ENCODE data around the gene NME7. TPM values are rescaled to one million over a fixed set of nuclear protein-coding genes. Genes with fewer than 3 reads are reported as not detected.

NME7 gene
- total and polyA plus RNA-seq, 10 donors: 4.0 to 22.0 (median 9.7) TPM

DNA sequence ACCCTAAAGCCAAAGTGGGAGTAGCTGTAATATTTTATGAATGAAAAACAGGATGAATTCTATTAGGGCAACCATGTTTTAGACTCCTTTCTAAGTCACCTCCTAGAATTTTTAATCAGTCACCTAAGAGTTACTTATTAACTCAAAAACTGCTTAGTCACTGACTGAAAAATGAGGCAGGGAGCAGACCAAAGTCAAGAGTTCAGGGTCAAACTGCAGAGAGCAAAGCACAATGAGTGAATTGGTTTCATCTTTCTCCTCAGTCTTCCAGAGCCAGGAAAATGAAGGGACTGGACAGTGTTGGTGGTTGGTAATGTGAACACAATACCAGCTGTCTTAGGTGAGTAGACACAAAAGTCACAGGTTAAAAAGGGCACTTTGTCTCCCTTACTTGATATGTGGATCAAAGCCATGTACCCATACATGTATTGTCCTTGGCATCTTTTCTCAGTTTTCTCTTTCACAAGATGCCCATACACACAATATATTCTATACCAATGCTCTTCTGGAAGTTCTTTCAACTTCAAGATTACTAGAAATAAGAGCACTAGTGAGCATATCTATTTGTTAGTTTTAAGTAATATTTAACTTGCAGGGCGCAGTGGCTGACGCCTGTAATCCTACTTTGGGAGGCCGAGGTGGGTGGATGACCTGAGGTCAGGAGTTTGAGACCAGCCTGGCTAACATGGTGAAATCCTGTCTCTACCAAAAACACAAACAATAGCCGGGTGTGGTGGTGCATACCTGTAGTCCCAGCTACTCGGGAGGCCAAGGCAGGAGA lies 218.9 kb downstream of the NME7 start:
- Histone ChIP-seq H3K4me3 (no peak overlapping the region), H3K36me3 (no peaks in the 10 kb centered on the region), H3K27me3 (replicated peaks in 1 of 7) (no peaks in the 10 kb centered on the region), H3K4me1 (no peaks in the 10 kb centered on the region), H3K9me3 (no peaks in the 10 kb centered on the region), H3K27ac (no peak overlapping the region)
- TF ChIP-seq, protein P1, sequence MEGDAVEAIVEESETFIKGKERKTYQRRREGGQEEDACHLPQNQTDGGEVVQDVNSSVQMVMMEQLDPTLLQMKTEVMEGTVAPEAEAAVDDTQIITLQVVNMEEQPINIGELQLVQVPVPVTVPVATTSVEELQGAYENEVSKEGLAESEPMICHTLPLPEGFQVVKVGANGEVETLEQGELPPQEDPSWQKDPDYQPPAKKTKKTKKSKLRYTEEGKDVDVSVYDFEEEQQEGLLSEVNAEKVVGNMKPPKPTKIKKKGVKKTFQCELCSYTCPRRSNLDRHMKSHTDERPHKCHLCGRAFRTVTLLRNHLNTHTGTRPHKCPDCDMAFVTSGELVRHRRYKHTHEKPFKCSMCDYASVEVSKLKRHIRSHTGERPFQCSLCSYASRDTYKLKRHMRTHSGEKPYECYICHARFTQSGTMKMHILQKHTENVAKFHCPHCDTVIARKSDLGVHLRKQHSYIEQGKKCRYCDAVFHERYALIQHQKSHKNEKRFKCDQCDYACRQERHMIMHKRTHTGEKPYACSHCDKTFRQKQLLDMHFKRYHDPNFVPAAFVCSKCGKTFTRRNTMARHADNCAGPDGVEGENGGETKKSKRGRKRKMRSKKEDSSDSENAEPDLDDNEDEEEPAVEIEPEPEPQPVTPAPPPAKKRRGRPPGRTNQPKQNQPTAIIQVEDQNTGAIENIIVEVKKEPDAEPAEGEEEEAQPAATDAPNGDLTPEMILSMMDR (IDR thresholded peaks at IDR 0.05 in 8 of 11, conservative IDR thresholded peaks at IDR 0.05 in 3 of 11): no peak
- TF ChIP-seq POLR2AphosphoS5 (IDR thresholded peaks at IDR 0.05) (no peak), POLR2A (IDR thresholded peaks at IDR 0.05) (no peak)
- no peak for DNase-seq
- intact Hi-C loops (cut with DNase I; ENCODE audit: low total_unique reads): no loop called here
- 78 to 97% (median 87%) methylated on average over 5 of the region's 5 CpGs for WGBS, 5 donors

- Histone ChIP-seq H3K27me3 (replicated peaks in 1 of 7) (no peaks in the 10 kb centered on the region), H3K9me3 (no peaks in the 10 kb centered on the region), H3K4me3 (no peak overlapping the region), H3K36me3 (no peaks in the 10 kb centered on the region), H3K27ac (no peak overlapping the region), H3K4me1 (no peaks in the 10 kb centered on the region)
- DNase-seq: no peak
- intact Hi-C loops (cut with DNase I; ENCODE audit: low total_unique reads): no loop called here
- 92 to 97% (median 94%) methylated on average over 1 of the region's 1 CpG for WGBS, 5 donors
- TF ChIP-seq POLR2A (IDR thresholded peaks at IDR 0.05) (no peak), POLR2AphosphoS5 (IDR thresholded peaks at IDR 0.05) (no peak)
- TF ChIP-seq, protein P1 (IDR thresholded peaks at IDR 0.05 in 8 of 11, conservative IDR thresholded peaks at IDR 0.05 in 3 of 11): no peak
Measured at GRCh38 chr1:169146576-169147214, 220.9 kb downstream of the NME7 start.

- Histone ChIP-seq H3K27ac (no peak overlapping the region), H3K9me3 (no peaks in the 10 kb centered on the region), H3K4me3 (no peak overlapping the region), H3K27me3 (replicated peaks in 1 of 7) (no peaks in the 10 kb centered on the region), H3K36me3 (no peaks in the 10 kb centered on the region), H3K4me1 (no peaks in the 10 kb centered on the region)
- DNase-seq: no peak
- TF ChIP-seq POLR2AphosphoS5 (IDR thresholded peaks at IDR 0.05) (no peak), POLR2A (IDR thresholded peaks at IDR 0.05) (no peak)
- TF ChIP-seq, protein P1 (IDR thresholded peaks at IDR 0.05 in 8 of 11, conservative IDR thresholded peaks at IDR 0.05 in 3 of 11): no peak
- WGBS, 5 donors: 92 to 95% (median 94%) methylated on average over 7 of the region's 7 CpGs
- intact Hi-C loops (cut with DNase I; ENCODE audit: low total_unique reads): no loop called here
Measured at GRCh38 chr1:169144941-169145626, 222.5 kb downstream of the NME7 start.

GRCh38 chr1:169143984-169144383 lies 223.6 kb downstream of the NME7 start:
- TF ChIP-seq POLR2A (IDR thresholded peaks at IDR 0.05) (no peak), POLR2AphosphoS5 (IDR thresholded peaks at IDR 0.05) (no peak)
- TF ChIP-seq, protein P1 (IDR thresholded peaks at IDR 0.05 in 8 of 11, conservative IDR thresholded peaks at IDR 0.05 in 3 of 11): no peak
- intact Hi-C loops (cut with DNase I; ENCODE audit: low total_unique reads): no loop called here
- Histone ChIP-seq H3K4me1 (no peaks in the 10 kb centered on the region), H3K27me3 (replicated peaks in 1 of 7) (no peaks in the 10 kb centered on the region), H3K27ac (no peak overlapping the region), H3K4me3 (no peak overlapping the region), H3K9me3 (no peaks in the 10 kb centered on the region), H3K36me3 (no peaks in the 10 kb centered on the region)
- no peak for DNase-seq
